GM20000 (cell line): Measurements from ENCODE around the gene PDCD5.

ENCODE experiments used
- DNase-seq: peaks from one replicate; pipeline ENCODE4 v3.0.0; 2012; ENCODE audit warnings: low spot score
- CTCF ChIP-seq: IDR thresholded peaks from 2 replicates; pipeline ENCODE4 v1.5.1; 2012; ENCODE audit warnings: mild to moderate bottlenecking, control low read depth; ENCODE audit errors: extremely low read depth, missing control alignments

Gene PDCD5

GRCh38 chr19:32606289-32606688 is 25.3 kb downstream of the PDCD5 start:
- no peak for DNase-seq
- no peak for TF ChIP-seq CTCF

GRCh38 chr19:32607479-32607878 is 26.5 kb downstream of the PDCD5 start:
- TF ChIP-seq CTCF: no peak

DNA sequence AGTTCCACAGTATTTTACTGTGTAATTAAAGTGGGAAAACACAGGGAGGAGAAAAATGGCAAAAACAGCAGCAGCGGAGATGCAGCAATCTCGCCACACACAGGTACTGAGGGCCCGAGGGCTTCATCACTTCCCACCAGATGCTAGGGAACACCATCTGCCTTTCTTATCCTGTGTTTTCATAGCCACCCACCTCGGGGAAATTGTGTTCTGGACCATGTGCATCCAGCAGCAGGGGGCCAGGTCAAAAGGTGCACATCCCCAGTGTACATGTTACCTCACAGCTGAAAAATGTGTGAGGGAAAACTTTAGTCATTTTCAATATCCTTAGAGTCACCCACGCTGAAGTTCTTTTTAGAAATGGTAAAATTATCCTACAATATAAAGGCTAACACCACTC is 30.2 kb downstream of the PDCD5 start:
- TF ChIP-seq CTCF: no peak
- DNase-seq: no peak

More at GRCh38 chr19:32607479-32607878, 26.5 kb downstream of the PDCD5 start:
- no peak for DNase-seq

- no peak for DNase-seq
- no peak for TF ChIP-seq CTCF
Observed at GRCh38 chr19:32613008-32613407, 32.0 kb downstream of the PDCD5 start.

GRCh38 chr19:32614916-32615315 is 33.9 kb downstream of the PDCD5 start:
- TF ChIP-seq CTCF: no peak
- no peak for DNase-seq

DNA sequence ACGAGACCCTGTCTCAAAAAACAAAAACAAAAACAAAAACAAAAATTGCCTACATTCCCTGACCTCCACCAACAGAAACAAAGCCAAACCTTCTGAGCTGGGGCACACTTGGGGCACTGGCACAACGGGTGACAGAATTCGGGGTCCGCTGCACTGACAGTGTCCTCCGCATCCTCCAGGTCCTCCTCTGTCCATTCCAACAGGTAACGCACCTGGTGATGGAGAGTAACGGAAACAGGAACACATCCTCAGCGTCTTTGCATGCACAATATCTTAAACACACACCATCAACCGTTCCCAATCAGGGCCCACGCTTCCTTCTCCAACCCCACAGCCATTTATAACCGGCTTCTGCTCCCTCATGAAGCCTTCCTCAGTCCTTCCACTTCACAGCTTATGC is 34.6 kb downstream of the PDCD5 start:
- no peak for DNase-seq
- no peak for TF ChIP-seq CTCF

DNA sequence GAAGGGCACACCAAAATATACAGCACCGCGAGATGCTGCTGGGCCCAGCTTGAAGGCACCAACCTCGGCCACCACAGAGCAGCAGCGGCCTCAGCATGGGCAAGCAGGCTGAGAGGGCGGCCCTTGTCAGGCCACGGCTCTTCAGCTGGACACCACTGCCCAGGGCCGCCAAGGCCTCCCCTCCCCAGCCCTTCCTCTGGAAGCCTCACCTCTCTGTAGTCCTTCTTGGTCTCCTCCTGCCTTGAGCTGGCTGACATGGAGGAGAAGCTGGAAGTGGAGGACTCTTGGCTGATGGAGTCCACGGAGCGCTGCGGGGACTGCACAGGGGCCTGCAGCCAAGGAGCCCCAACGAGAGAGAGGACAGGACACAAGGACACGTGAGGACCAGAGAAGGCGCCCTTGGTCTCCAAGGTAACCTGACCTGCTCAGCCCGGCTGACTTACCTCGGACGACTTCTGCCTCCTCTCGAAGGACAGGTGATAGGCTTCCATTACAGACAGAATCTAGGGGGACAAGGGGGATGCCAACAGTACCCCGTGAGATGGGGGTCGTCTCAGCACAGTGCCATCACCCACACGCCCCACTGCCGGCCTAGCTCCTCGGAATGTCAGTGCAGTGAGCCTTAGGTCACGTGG is 38.2 kb downstream of the PDCD5 start:
- no peak for TF ChIP-seq CTCF
- no peak for DNase-seq
